ENCODE results near the gene CHMP2A. TPM values are rescaled to one million over a fixed set of nuclear protein-coding genes. Genes with fewer than 3 reads are reported as not detected.

Gene CHMP2A
- total and polyA plus RNA-seq, 4 donors: 58.0 to 107 (median 83.3) TPM

GRCh38 chr19:58519087-58519354 is 35.9 kb downstream of the CHMP2A start:
- Histone ChIP-seq H3K27me3 (ENCODE audit: control insufficient read depth in 4 of 4, insufficient read depth in 4 of 4, low read length in 3 of 4) (no peaks in the 10 kb centered on the region), H3K4me3 (ENCODE audit: low read depth in 1 of 3, low read length in 3 of 3) (peak overlapping the region; percentile 78 to 94 (median 88)), H3K27ac (ENCODE audit: low read depth in 1 of 2, low read length in 2 of 2) (peak overlapping the region; percentile 95), H3K9me3 (ENCODE audit: control insufficient read depth in 4 of 4, low read length in 3 of 4) (no peaks in the 10 kb centered on the region), H3K4me1 (ENCODE audit: control insufficient read depth in 4 of 4, insufficient read depth in 4 of 4, low read length in 3 of 4) (peaks cover 4 to 44% (median 26%) of the 10 kb centered on the region in 4 donors), H3K9ac (ENCODE audit: low read depth in 1 of 2, low read length in 2 of 2) (peak overlapping the region; percentile 4 to 45), H3K36me3 (ENCODE audit: control insufficient read depth in 4 of 4, insufficient read depth in 3 of 4, low read depth in 1 of 4, low read length in 3 of 4) (peaks cover 0 to 9% (median 3%) of the 10 kb centered on the region in 4 donors)
- TF ChIP-seq, protein P1, sequence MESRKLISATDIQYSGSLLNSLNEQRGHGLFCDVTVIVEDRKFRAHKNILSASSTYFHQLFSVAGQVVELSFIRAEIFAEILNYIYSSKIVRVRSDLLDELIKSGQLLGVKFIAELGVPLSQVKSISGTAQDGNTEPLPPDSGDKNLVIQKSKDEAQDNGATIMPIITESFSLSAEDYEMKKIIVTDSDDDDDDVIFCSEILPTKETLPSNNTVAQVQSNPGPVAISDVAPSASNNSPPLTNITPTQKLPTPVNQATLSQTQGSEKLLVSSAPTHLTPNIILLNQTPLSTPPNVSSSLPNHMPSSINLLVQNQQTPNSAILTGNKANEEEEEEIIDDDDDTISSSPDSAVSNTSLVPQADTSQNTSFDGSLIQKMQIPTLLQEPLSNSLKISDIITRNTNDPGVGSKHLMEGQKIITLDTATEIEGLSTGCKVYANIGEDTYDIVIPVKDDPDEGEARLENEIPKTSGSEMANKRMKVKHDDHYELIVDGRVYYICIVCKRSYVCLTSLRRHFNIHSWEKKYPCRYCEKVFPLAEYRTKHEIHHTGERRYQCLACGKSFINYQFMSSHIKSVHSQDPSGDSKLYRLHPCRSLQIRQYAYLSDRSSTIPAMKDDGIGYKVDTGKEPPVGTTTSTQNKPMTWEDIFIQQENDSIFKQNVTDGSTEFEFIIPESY (IDR thresholded peaks at IDR 0.05): no peak
- TF ChIP-seq RAD21 (IDR thresholded peaks at IDR 0.05): peak in 1 of 2 donors; percentile 64
- no peak for TF ChIP-seq HNF4A (conservative IDR thresholded peaks at IDR 0.05)
- TF ChIP-seq RXRA (IDR thresholded peaks at IDR 0.05): no peak
- TF ChIP-seq, protein P2, sequence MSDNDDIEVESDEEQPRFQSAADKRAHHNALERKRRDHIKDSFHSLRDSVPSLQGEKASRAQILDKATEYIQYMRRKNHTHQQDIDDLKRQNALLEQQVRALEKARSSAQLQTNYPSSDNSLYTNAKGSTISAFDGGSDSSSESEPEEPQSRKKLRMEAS (IDR thresholded peaks at IDR 0.05): no peak
- TF ChIP-seq, protein P3, sequence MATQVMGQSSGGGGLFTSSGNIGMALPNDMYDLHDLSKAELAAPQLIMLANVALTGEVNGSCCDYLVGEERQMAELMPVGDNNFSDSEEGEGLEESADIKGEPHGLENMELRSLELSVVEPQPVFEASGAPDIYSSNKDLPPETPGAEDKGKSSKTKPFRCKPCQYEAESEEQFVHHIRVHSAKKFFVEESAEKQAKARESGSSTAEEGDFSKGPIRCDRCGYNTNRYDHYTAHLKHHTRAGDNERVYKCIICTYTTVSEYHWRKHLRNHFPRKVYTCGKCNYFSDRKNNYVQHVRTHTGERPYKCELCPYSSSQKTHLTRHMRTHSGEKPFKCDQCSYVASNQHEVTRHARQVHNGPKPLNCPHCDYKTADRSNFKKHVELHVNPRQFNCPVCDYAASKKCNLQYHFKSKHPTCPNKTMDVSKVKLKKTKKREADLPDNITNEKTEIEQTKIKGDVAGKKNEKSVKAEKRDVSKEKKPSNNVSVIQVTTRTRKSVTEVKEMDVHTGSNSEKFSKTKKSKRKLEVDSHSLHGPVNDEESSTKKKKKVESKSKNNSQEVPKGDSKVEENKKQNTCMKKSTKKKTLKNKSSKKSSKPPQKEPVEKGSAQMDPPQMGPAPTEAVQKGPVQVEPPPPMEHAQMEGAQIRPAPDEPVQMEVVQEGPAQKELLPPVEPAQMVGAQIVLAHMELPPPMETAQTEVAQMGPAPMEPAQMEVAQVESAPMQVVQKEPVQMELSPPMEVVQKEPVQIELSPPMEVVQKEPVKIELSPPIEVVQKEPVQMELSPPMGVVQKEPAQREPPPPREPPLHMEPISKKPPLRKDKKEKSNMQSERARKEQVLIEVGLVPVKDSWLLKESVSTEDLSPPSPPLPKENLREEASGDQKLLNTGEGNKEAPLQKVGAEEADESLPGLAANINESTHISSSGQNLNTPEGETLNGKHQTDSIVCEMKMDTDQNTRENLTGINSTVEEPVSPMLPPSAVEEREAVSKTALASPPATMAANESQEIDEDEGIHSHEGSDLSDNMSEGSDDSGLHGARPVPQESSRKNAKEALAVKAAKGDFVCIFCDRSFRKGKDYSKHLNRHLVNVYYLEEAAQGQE (IDR thresholded peaks at IDR 0.05): no peak
- TF ChIP-seq, protein P4, sequence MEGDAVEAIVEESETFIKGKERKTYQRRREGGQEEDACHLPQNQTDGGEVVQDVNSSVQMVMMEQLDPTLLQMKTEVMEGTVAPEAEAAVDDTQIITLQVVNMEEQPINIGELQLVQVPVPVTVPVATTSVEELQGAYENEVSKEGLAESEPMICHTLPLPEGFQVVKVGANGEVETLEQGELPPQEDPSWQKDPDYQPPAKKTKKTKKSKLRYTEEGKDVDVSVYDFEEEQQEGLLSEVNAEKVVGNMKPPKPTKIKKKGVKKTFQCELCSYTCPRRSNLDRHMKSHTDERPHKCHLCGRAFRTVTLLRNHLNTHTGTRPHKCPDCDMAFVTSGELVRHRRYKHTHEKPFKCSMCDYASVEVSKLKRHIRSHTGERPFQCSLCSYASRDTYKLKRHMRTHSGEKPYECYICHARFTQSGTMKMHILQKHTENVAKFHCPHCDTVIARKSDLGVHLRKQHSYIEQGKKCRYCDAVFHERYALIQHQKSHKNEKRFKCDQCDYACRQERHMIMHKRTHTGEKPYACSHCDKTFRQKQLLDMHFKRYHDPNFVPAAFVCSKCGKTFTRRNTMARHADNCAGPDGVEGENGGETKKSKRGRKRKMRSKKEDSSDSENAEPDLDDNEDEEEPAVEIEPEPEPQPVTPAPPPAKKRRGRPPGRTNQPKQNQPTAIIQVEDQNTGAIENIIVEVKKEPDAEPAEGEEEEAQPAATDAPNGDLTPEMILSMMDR (IDR thresholded peaks at IDR 0.05; ENCODE audit: low read depth, low read length, missing input control): peak; percentile 66
- WGBS: under 1% methylated on average over 14 of the region's 14 CpGs
- DNase-seq (ENCODE audit: low spot score): peak; percentile 67

DNA sequence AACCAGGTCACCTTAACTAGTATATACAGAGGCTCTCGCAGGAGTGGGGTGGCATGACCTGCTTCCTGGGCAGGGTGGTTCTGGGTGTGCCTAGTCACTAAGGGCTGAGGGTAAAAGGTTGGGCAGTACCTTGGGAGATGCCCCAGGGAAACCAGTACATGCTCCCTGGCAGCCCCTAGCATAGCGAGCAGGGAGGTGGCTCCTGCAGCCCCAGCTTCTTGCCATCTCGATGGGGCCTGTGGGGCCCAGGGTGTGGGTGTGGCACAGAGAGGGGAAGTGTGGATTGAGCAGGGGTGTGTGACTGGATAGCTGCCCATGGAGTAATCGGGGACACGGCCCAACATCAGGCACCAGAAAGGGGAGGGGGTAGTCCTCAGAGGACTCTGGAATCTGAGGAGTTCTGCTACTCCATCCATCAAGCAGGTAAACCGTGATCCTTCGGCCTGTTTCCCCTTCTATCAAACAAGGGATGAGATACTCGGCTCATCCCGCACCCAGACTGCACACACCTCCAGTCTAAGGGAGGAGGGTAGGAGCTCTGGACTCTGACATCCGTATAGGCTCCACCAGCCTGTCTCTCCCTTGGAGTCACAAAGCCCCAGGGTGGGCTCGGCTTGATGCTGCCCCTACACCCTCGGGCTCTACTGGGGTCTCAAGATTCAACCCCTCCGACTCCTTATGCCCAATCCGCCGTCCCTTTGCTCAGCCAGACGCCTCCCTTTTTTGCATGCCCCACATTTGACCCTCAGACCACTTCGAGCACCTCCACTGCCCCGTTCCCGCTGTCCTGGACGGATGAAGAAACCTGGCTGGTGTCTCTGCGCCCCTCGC is 36.4 kb downstream of the CHMP2A start:
- Histone ChIP-seq H3K9ac (ENCODE audit: low read depth in 1 of 2, low read length in 2 of 2) (peak overlapping the region; percentile 34 to 45), H3K27ac (ENCODE audit: low read depth in 1 of 2, low read length in 2 of 2) (peak overlapping the region; percentile 95), H3K9me3 (ENCODE audit: control insufficient read depth in 4 of 4, low read length in 3 of 4) (no peaks in the 10 kb centered on the region), H3K36me3 (ENCODE audit: control insufficient read depth in 4 of 4, insufficient read depth in 3 of 4, low read depth in 1 of 4, low read length in 3 of 4) (peaks cover 0 to 9% (median 3%) of the 10 kb centered on the region in 4 donors), H3K4me3 (ENCODE audit: low read depth in 1 of 3, low read length in 3 of 3) (peak overlapping the region in 2 of 3 donors; percentile 78 to 88), H3K27me3 (ENCODE audit: control insufficient read depth in 4 of 4, insufficient read depth in 4 of 4, low read length in 3 of 4) (no peaks in the 10 kb centered on the region), H3K4me1 (ENCODE audit: control insufficient read depth in 4 of 4, insufficient read depth in 4 of 4, low read length in 3 of 4) (peaks cover 7 to 49% (median 30%) of the 10 kb centered on the region in 4 donors)
- DNase-seq (ENCODE audit: low spot score): peak; percentile 55
- 13% methylated on average over 22 of the region's 22 CpGs for WGBS
- TF ChIP-seq RXRA (IDR thresholded peaks at IDR 0.05): no peak
- TF ChIP-seq, protein P3 (IDR thresholded peaks at IDR 0.05): no peak
- TF ChIP-seq, protein P2 (IDR thresholded peaks at IDR 0.05): no peak
- TF ChIP-seq NR2F2 (IDR thresholded peaks at IDR 0.05): no peak
- TF ChIP-seq, protein P1 (IDR thresholded peaks at IDR 0.05): no peak
- no peak for TF ChIP-seq HNF4A (conservative IDR thresholded peaks at IDR 0.05)
- no peak for TF ChIP-seq SP1 (IDR thresholded peaks at IDR 0.05)
- TF ChIP-seq RAD21 (IDR thresholded peaks at IDR 0.05): no peak
- TF ChIP-seq, protein P4 (IDR thresholded peaks at IDR 0.05; ENCODE audit: low read depth, low read length, missing input control): no peak
- TF ChIP-seq, protein P5, sequence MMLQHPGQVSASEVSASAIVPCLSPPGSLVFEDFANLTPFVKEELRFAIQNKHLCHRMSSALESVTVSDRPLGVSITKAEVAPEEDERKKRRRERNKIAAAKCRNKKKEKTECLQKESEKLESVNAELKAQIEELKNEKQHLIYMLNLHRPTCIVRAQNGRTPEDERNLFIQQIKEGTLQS (IDR thresholded peaks at IDR 0.05): no peak
